Measurements from ENCODE around the gene PJVK.
"Not testable (repeated sequence)": the region's sequence is repeated elsewhere in the genome, so short reads cannot be mapped to it uniquely, and the experiment has no call there.

Gene PJVK

GRCh38 chr2:178450774-178451525, at the start of gene PJVK, which contains the start of gene PRKRA:
TSS of gene PJVK (plus strand) at chr2:178451378. CDS start at chr2:178453410, 2,032 bp downstream.
TSS of gene PRKRA (minus strand) at chr2:178451175. CDS start at chr2:178451030, 145 bp downstream.
- peak; percentile 91 for DNase-seq

- no peak for DNase-seq
Measured at GRCh38 chr2:178401994-178402437, 49.2 kb upstream of the PJVK start.

GRCh38 chr2:178403671-178404306, 47.4 kb upstream of the PJVK start:
- no peak for DNase-seq

GRCh38 chr2:178404368-178404767, 46.8 kb upstream of the PJVK start:
- no peak for DNase-seq

- DNase-seq: no peak
Measured at GRCh38 chr2:178409261-178409660, 41.9 kb upstream of the PJVK start.

- DNase-seq: no peak
Measured at GRCh38 chr2:178412047-178412446, 39.1 kb upstream of the PJVK start.

- not testable (repeated sequence) for DNase-seq
Measured at GRCh38 chr2:178412453-178412852, 38.7 kb upstream of the PJVK start.

GRCh38 chr2:178413472-178414265, 37.5 kb upstream of the PJVK start:
- peak; percentile 37 for DNase-seq

- peak; percentile 87 for DNase-seq
Measured at GRCh38 chr2:178414266-178415247, 36.6 kb upstream of the PJVK start.

- DNase-seq: no peak
Measured at GRCh38 chr2:178415979-178416378, 35.2 kb upstream of the PJVK start.

GRCh38 chr2:178417916-178418315, 33.3 kb upstream of the PJVK start:
- no peak for DNase-seq

GRCh38 chr2:178418426-178418825, 32.8 kb upstream of the PJVK start:
- no peak for DNase-seq

- DNase-seq: no peak
Measured at GRCh38 chr2:178419123-178419522, 32.1 kb upstream of the PJVK start.

GRCh38 chr2:178420463-178420999, 30.6 kb upstream of the PJVK start:
- DNase-seq: no peak

- DNase-seq: no peak
Measured at GRCh38 chr2:178422097-178422496, 29.1 kb upstream of the PJVK start.

GRCh38 chr2:178423746-178424145, 27.4 kb upstream of the PJVK start:
- not testable (repeated sequence) for DNase-seq

- DNase-seq: no peak
Measured at GRCh38 chr2:178425255-178425827, 25.8 kb upstream of the PJVK start.

GRCh38 chr2:178426388-178426787, 24.8 kb upstream of the PJVK start:
- no peak for DNase-seq

GRCh38 chr2:178427458-178427857, 23.7 kb upstream of the PJVK start:
- no peak for DNase-seq

GRCh38 chr2:178428396-178428806, 22.8 kb upstream of the PJVK start:
- DNase-seq: no peak

- no peak for DNase-seq
Measured at GRCh38 chr2:178429336-178429735, 21.8 kb upstream of the PJVK start.

- DNase-seq: no peak
Measured at GRCh38 chr2:178436662-178437061, 14.5 kb upstream of the PJVK start.

Measured in NCI-H2107 (cell line).